Effector CD8-positive, alpha-beta T cell (primary cell): ENCODE measurements around the gene DNAJC5G.
A peak's percentile ranks its signal among the peaks of the same experiment; 100 is the strongest.
"Not testable (repeated sequence)": the region's sequence is repeated elsewhere in the genome, so short reads cannot be mapped to it uniquely, and the experiment has no call there.

Experiments
- DNase-seq: peaks from one replicate; lab custom pipeline; 2025; lab: John Stamatoyannopoulos, UW

Gene DNAJC5G

DNA sequence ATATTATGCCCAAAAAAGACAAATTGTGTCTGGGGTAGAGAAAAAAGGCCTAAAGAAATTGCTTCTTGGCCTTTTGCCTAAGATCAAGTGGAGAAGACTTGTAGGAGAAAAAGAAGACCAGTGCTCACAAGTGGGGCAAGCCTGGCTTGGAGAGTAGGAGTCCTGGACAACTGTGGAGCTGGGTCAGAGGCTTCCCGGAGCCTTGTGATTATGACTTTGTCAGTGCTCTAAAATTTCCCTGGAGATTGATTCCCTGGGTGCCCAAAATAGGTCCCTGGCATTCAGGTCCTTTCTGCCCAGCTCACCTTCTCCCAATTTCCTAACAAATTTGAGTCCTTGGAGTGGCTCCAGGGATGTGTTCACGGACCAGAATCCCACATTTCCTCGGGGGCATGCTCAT, 6.2 kb downstream of the DNAJC5G start:
- DNase-seq = no peak

- no peak for DNase-seq
These were observed 6.8 kb downstream of the DNAJC5G start, which contains the start of gene TRIM54 for GRCh38 chr2:27281855-27282559. TRIM54 (plus strand) TSS chr2:27282429; CDS start chr2:27282732, 303 bp downstream.

DNA sequence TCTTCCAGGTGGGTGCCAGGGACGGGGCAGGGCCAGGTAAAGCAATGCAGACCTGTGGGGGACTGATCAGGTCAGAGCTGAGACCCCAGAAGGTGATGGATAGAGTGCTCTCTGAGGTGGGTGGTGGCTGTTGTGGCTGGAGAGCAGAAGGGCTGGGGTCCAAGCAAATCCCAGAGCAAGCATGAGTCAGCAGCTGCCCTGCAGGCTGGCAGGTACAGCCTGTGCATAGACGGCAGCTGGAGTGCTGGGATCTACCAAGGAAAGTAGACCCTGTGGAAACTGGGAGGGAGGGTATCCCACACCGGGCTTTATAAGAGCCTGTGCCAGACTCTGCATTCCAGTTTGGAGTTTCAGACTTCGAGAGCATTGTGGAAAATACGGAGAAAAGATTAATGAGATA, 7.7 kb downstream of the DNAJC5G start:
- DNase-seq = no peak

DNA sequence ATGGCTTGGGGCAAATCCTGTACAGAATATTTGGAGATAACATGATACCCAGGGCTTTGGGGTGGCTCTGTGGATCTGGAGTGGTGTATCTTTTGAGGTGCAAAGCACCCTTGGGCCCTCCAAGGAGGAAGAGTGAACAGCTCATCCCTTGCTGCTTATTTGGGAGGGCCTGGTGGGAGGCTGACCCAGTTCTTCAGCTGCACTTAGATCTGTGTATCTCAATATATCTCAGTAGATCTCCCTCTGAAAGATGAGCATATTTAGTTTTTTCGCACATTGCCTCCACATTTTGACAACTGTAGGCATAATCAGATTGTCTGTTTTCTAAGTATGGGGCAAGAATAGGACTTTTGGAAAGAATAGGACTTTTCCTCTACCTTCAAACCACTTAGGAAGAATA, 9.8 kb downstream of the DNAJC5G start:
- DNase-seq = no peak

DNA sequence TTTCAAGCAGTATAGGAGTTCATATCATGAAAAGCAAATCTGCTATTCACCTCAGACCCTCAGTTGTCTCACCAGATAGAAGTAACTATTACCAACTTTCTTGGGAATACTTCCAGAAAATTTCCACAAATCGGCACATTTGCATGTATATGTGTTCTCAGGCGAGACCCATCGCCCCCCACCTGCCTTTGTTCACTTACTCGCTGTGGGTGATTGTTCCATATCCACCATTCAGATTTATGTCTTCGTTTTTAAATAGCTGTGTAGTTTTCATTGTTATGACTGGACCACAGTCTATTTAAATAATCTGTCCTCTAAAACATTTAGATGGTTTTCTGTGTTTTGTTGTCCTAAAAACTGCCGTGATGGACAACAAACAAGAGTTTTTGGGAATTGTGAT, 10.2 kb downstream of the DNAJC5G start:
- no peak for DNase-seq

DNA sequence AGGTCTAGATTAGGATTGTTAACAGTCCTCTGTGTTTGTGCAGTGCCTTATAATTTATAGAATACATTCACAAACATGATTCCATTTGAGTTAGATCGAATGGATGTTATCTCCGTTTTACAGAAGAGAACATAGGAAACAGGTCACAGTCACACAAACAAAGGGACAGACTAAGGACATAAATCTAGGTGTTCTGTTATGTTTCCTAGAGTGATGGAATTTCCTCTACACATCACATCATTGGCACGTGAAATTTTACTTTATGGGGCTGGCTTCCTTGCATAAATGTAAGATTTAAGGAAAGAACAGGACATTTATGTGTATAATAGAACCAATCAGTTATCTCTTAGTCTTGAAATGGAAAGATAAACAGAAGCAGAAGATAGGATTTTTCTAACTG, 13.4 kb downstream of the DNAJC5G start:
- DNase-seq = no peak

DNA sequence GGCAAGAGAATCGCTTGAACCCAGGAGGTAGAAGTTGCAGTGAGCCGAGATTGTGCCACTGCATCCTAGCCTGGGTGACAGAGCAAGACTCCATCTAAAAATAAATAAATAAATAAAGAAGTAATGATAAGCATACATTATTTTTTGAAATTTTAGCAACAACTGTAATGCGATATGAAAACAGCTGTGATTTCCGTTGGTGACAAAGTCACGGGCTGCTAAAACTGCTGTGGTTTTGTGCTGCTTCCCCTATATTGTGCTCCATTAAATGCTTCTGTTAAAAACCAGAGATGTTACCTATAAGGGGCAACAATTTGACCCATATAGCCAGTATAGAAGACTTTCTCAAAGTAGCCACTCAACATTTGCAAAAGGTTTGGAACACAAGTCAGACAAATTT, 15.3 kb downstream of the DNAJC5G start:
- DNase-seq = no peak

GRCh38 chr2:27291865-27292264, 16.6 kb downstream of the DNAJC5G start:
- no peak for DNase-seq

DNA sequence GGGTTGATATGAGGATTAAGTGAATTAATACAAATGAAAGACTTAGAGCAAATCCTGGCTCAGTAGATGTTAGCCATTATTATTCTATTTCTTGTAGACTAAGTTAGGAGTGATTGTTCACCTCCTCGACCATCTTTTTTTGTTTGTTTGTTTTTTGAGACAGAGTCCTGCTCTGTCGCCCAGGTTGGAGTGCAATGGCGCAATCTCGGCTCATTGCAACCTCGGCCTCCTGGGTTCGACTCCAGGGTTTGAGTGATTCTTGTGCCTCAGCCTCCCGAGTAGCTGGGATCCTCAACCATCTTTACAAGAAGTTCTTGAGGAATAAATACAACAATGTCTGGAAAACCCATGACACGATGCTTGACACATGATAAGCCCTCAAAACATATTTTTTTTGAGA, 19.7 kb downstream of the DNAJC5G start:
- DNase-seq = no peak

DNA sequence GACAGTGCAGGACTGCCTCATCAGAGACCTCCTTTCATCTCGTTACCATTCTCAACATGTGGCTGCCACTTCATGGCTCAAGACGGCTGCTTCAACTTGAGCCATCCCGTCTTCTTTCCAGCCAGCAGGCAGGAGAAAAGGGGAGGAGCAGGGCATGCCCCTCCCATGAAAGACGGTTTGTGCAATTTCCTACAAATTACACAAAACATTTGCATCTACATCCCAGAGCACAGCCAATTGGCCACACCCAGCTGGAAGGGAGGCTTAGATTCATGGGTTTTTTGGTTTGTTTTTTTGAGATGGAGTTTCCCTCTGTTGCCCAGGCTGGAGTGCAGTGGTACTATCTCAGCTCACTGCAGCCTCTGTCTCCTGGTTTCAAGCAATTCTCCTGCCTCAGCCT, 21.2 kb downstream of the DNAJC5G start:
- no peak for DNase-seq

- no peak for DNase-seq
These were observed 22.0 kb downstream of the DNAJC5G start for GRCh38 chr2:27297195-27297594.

- no peak for DNase-seq
These were observed 23.3 kb downstream of the DNAJC5G start for GRCh38 chr2:27298391-27299080.

- not testable (repeated sequence) for DNase-seq
These were observed 25.4 kb downstream of the DNAJC5G start for GRCh38 chr2:27300606-27301005.

DNA sequence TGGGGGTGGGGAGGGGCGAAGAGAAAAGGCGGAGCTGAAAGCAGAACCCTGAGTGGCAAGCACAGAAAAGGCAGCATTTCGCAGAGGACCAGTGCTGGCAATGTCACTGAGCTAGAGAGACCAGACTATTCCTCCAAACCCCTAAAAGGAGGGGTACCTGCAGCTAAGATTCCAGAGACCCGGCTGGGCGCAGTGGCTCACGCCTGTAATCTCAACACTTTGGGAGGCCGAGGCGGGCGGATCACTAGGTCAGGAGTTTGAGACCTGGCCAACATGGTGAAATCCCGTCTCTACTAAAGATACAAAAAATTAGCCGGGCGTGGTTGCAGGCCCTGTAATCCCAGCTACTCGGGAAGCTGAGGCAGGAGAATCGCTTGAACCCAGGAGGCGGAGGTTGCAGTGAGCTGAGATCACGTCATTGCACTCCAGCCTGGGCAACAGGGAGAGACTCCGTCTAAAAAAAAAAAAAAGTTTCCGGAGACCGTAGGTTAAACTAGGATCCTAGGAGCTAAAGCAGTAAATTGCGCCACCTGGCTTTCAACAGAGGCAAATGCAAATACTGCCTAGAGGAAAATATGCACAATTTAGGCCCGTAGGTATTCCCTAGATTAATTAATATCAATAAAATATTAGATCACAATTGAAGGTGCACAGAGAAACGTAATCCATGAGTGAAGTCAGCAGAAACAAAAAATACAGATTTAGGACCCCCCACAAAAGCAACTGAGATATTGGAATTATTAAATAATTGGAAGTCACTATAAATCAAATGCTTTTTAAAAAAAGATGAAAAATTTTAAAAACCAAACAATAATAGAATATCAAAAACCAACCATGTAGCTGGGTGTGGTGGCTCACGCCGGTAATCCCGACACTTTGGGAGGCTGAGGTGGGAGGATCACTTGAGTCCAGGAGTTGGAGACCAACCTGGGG, 28.1 kb downstream of the DNAJC5G start:
- peak; percentile 9 for DNase-seq

- no peak for DNase-seq
These were observed 29.4 kb downstream of the DNAJC5G start for GRCh38 chr2:27304488-27305240.

GRCh38 chr2:27305516-27305915, 30.3 kb downstream of the DNAJC5G start:
- DNase-seq = no peak

DNA sequence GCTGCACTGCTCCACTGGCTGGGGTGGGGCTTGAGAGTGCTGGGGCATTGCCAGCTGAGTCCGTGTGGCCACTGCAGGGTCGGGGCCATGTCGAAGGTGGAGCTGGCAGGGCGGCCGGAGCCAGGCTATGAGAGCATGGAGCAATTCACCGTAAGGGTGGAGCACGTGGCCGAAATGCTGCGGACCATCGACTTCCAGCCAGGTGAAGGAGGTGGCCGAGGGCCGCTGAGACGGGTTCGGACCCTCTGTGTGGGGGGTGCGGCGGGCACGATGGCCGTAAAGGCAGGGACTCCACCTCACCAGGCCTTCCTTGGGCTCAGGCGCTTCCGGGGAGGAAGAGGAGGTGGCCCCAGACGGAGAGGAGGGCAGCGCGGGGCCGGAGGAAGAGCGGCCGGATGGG, 30.9 kb downstream of the DNAJC5G start:
- DNase-seq = no peak

- peak; percentile 5 for DNase-seq
These were observed 31.5 kb downstream of the DNAJC5G start for GRCh38 chr2:27306573-27307286.

DNA sequence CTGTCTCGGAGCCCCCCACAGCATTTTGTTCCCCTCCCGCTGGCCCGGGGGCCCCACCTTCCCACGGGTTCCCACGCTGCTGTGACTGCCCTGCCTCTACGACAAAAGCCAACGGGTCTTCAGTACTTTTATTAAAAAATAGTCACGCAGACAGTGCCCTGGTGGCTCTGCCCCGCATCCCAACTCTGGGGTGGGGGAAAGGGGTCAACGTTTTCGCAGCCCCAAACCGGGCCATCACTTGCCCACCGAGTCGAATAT, 32.0 kb downstream of the DNAJC5G start:
- DNase-seq = no peak

DNA sequence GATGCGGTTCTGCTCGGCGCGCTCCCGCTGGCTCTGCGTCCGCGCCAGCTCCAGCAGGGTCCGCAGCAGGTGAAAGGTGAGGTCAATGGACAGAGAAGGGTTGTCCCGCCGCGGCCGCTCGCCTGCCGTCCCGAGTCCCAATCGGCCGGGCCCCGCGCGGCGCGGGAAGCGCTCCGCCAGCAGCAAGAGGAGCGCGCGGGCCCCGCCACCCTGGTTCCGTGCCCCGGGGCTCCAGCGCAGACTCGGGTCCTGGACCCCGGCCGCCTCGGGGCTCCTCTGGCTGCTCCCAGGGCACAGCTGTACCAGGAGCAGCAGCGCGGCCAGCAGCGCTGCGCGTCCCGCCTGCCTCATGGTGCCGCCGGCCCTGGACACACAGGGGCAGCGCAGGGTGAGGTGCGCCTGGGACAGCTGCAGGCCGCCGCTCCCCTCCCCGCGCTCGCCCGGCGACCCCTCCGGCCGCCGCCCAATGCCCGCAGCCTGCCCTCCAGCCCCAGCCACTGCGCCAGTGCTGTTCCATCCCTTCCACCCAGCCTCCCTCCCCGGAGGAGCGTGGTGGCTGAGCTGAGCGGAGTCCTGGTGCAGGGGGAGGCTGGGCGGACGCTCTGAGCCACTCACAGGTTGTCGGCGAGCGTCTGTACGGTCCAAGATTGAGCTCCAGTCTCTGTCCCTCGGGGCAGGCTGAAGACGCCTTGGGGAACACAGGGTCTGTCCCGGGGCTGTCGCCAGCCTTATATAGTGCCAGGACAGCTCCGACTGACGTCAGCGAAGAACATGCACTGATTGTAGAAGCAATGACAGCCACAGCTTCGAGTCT, 32.5 kb downstream of the DNAJC5G start:
- no peak for DNase-seq
